HepG2 (cell line): ENCODE measurements around the gene SRXN1. TPM values are rescaled to one million over a fixed set of nuclear protein-coding genes. Genes with fewer than 3 reads are reported as not detected.

Source experiments
- BRD4 ChIP-seq: sonication (generic); formaldehyde crosslinking; IDR thresholded peaks from 2 replicates; pipeline ENCODE4 v1.4.0; 2020; ENCODE audit warnings: missing genetic modification reagents
- CHD2 ChIP-seq: IDR thresholded peaks from 2 replicates; pipeline ENCODE4 v1.6.1; 2011; ENCODE audit warnings: low read depth, low read length, improper control_type of control experiment
- GLMP ChIP-seq: sonication (generic); formaldehyde crosslinking; IDR thresholded peaks from 2 replicates; pipeline ENCODE4 v1.9.0; 2021; ENCODE audit warnings: missing genetic modification reagents, mild to moderate bottlenecking, borderline replicate concordance
- GPBP1L1 ChIP-seq: sonication (generic); formaldehyde crosslinking; IDR thresholded peaks from 2 replicates; pipeline ENCODE4 v1.5.0; 2020; ENCODE audit warnings: mild to moderate bottlenecking, missing genetic modification reagents
- HOXD1 ChIP-seq: sonication (generic); formaldehyde crosslinking; IDR thresholded peaks from 2 replicates; pipeline ENCODE4 v1.5.0; 2020; ENCODE audit warnings: missing genetic modification reagents
- KDM3A ChIP-seq: IDR thresholded peaks from 2 replicates; pipeline ENCODE4 v1.6.1; 2018; ENCODE audit warnings: low read depth, missing compliant biosample characterization
- NFE2L2 ChIP-seq: fragments of 150-350 bp; IDR thresholded peaks from 2 replicates; pipeline ENCODE4 v1.6.1; 2014; ENCODE audit warnings: low read length
- NFIB ChIP-seq: sonication (generic); formaldehyde crosslinking; IDR thresholded peaks from 2 replicates; pipeline ENCODE4 v1.9.0; 2021; ENCODE audit warnings: missing genetic modification reagents, mild to moderate bottlenecking, borderline replicate concordance
- PRDM4 ChIP-seq: sonication (generic); formaldehyde crosslinking; IDR thresholded peaks from 2 replicates; pipeline ENCODE4 v1.9.0; 2021; ENCODE audit warnings: missing genetic modification reagents, borderline replicate concordance
- RARG ChIP-seq: sonication (generic); formaldehyde crosslinking; IDR thresholded peaks from 2 replicates; pipeline ENCODE4 v1.4.0; 2020; ENCODE audit warnings: low read depth, mild to moderate bottlenecking, missing genetic modification reagents
- RERE ChIP-seq: IDR thresholded peaks from 2 replicates; pipeline ENCODE4 v1.6.1; 2016; ENCODE audit warnings: low read depth, missing genetic modification reagents, missing compliant biosample characterization
- UBTF ChIP-seq: sonication (generic); formaldehyde crosslinking; IDR thresholded peaks from 2 replicates; pipeline ENCODE4 v1.4.0; 2020; ENCODE audit warnings: mild to moderate bottlenecking, missing genetic modification reagents
- ZBTB20 ChIP-seq: sonication (generic); formaldehyde crosslinking; IDR thresholded peaks from 2 replicates; pipeline ENCODE4 v1.8.1; 2023; ENCODE audit warnings: missing genetic modification reagents, low read depth, mild to moderate bottlenecking, borderline replicate concordance
- ZNF292 ChIP-seq: sonication (generic); formaldehyde crosslinking; IDR thresholded peaks from 2 replicates; pipeline ENCODE4 v1.8.1; 2022; ENCODE audit warnings: mild to moderate bottlenecking, low read depth, missing genetic modification reagents, borderline replicate concordance
- ZNF329 ChIP-seq: sonication (generic); formaldehyde crosslinking; IDR thresholded peaks from 2 replicates; pipeline ENCODE4 v1.9.0; 2021; ENCODE audit warnings: low read depth, mild to moderate bottlenecking, missing genetic modification reagents
- ZNF33B ChIP-seq: sonication (generic); formaldehyde crosslinking; IDR thresholded peaks from 2 replicates; pipeline ENCODE4 v1.5.1; 2020; ENCODE audit warnings: mild to moderate bottlenecking, missing genetic modification reagents
- polyA plus RNA-seq, 8 experiments: library from polyadenylated mRNA; depleted of rRNA in 3 of 8; stranded (reverse) in 7 of 8; unstranded in 1 of 8; fragments of >200 nt; fragmentation: Illumina TruSeq in 4 of 8; extraction: Trizol in 4 of 8; gene quantifications; 2 replicates each; pipeline versions ENCODE4 v1.2.1 to v1.2.3, GENCODE V29; 2011 to 2016; ENCODE audit warnings: low read depth in 4 of 8, missing spikeins in 1 of 8, mixed read lengths in 1 of 8; ENCODE audit not compliant: insufficient read depth in 1 of 8
- total RNA-seq, 5 experiments: library from RNA; depleted of rRNA; stranded (reverse); fragments of >200 nt; fragmentation: Illumina TruSeq; extraction: Trizol; gene quantifications; 2 replicates each; pipeline ENCODE4 v1.2.3, GENCODE V29; 2016; ENCODE audit warnings: low read depth in 1 of 5

The SRXN1 gene
- total and polyA plus RNA-seq, 2 of the 13 experiments (the other 11 are each of a cell fraction or from before 2014, with no cell fraction given): 29.9 to 87.7 TPM

- TF ChIP-seq ZNF292 (CRISPR knock-in tag): no peak
- TF ChIP-seq PRDM4 (CRISPR knock-in tag): no peak
- TF ChIP-seq NFE2L2: 0 out of 2 replicates have a peak, but pooled peaks have one; percentile 24
- no peak for TF ChIP-seq RARG (CRISPR knock-in tag)
- no peak for TF ChIP-seq GLMP (CRISPR knock-in tag)
- TF ChIP-seq GPBP1L1: no peak
- no peak for TF ChIP-seq CHD2
- TF ChIP-seq ZNF329 (CRISPR knock-in tag): no peak
- TF ChIP-seq HOXD1 (CRISPR knock-in tag): no peak
- TF ChIP-seq RERE (CRISPR knock-in tag): 0 out of 2 replicates have a peak, but pooled peaks have one; percentile 31
- no peak for TF ChIP-seq KDM3A (CRISPR knock-in tag)
- TF ChIP-seq ZNF33B (CRISPR knock-in tag): no peak
- TF ChIP-seq NFIB (CRISPR knock-in tag): no peak
- TF ChIP-seq ZBTB20 (CRISPR knock-in tag): no peak
- no peak for TF ChIP-seq BRD4 (CRISPR knock-in tag)
- peak; percentile 63 for TF ChIP-seq UBTF (CRISPR knock-in tag)
These were observed 14.5 kb upstream of the SRXN1 start (continued) for GRCh38 chr20:667351-668034.
